Measurements from ENCODE around the gene EDN2.

Gene EDN2

DNA sequence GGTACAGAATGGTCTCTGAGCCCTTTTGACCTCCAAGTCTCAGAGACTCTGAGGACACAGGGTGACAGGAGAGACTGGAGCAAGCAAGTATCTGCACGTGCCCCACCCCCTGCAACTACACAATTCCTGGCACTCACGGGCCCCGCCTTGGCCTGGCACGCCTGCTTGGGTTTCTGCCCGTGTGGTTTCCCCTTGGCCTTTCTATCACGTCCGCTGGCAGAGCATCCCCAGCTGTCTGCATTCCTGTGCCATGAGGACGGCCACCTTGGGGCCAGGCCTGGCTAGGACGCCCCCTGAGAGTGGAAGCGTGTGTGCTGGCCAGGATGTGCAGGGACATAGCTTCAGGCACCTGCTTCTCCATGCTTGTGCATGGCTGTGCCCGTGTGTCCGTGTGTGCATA is 14.3 kb upstream of the EDN2 start:
- DNase-seq (ENCODE audit: low read depth in 2 of 2): no peak

DNA sequence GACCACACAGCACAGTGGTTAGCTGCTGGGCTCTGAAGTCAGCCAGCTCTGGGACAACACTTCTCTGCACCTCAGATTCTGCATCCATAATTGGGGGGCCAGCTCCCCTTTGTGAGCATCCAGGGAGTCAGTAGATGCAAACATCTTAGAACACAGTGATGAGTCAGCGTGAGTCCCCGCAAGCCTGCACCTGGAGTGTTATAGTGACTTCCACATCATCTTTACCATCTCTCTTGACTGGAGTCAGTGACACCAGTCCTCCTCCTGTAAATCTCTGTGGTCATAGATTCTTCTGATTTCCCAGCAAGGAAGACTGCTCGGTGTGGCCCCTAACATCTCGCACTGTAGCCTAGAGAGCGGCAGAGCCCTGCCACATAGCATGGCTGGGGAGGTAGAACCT is 13.9 kb upstream of the EDN2 start:
- DNase-seq (ENCODE audit: low read depth in 2 of 2): no peak

DNA sequence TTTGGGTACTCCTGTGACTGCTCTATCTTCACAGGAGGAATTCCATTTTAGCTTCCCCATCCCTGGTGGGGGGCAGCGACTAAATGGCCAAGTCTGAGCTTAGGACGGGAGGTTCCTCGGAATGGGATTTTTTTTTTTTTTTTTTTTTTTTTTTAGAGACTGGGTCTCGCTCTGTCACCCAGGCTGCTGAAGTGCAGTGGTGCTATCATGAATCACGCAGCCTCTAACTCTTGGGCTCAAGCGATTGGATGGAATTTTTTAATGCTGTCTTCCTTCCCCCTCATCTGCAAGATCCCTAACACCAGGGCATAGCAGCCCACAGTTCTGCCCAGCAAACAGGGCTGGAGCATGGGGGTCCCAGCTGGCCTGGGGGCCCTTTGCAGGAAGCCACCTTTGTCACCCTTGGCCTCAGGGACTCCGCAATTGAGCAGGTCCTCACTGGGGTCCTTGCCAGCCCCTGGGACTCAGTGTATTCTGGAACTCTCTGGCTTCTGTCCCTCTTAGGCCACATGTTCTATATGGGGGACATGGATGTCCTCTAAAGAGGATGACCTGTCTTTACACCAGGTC is 13.1 kb upstream of the EDN2 start:
- DNase-seq (ENCODE audit: low read depth in 2 of 2): no peak

DNA sequence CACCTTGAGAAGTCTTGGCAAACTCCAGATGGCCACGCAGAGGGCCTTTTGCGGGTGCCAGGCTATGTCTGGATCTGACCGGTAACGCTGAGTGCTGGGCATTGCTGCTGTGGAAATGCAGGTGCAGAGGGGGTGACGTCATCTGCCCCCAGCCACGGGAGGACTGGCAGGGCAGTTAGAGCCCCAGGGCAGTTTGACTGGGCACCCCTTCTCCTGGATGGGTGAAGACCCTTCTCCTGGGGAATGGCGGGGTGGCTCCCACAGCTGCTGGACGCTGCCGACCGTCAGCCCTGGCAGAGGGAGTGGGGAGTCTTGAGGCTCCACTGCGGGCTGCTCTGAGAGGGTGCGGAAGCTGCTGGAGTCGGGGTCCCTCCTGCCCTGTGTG is 12.6 kb upstream of the EDN2 start:
- no peak for DNase-seq (ENCODE audit: low read depth in 2 of 2)

DNA sequence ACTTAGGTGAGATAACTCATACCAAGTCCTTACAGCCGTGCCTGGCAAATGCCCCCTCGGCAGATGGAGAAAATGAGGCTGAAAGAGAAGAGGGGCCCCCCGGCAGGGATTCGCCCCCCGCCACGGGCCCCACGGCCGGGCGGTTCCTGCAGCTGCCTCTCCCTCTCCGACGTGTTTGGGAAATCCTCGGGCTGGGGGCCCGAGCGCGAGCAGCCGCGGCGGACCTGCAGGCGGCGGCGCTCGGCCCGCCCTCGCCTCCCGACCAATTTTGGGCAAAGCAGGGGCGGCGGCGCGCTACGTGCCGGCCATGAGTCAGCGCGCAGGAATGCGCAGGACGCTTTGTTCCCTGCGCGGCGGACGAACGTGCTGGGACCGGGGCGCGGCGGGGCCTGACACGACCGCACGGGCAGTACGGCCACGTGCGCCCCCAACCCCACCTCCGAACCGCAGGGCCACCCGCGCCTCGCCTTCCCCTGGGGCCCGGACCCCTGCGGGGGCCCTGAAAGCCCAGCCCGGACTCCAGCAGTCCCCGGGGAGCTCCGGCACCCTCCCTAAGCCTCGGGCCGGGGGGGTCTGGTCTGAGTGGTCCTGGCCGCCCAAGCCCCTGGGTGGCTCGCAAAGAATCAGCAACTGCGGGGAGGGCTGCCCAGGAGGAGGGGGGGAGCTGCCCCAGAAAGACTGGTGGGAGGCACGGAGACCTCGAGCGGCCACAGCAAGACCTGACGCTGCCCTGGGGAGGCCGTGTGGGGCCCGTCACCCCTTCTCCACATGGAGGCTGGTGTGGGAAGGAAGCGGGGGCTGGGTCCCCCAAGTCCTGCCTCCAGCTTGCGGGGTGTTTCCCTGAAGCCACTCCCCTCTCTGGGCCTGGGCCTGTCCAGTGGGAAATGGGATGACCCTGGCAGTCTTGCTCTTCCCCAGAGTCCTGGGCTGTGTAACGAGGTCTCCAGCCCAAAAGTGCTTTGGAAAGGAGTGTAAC is 11.9 kb upstream of the EDN2 start:
- DNase-seq (ENCODE audit: low read depth in 2 of 2): no peak

DNA sequence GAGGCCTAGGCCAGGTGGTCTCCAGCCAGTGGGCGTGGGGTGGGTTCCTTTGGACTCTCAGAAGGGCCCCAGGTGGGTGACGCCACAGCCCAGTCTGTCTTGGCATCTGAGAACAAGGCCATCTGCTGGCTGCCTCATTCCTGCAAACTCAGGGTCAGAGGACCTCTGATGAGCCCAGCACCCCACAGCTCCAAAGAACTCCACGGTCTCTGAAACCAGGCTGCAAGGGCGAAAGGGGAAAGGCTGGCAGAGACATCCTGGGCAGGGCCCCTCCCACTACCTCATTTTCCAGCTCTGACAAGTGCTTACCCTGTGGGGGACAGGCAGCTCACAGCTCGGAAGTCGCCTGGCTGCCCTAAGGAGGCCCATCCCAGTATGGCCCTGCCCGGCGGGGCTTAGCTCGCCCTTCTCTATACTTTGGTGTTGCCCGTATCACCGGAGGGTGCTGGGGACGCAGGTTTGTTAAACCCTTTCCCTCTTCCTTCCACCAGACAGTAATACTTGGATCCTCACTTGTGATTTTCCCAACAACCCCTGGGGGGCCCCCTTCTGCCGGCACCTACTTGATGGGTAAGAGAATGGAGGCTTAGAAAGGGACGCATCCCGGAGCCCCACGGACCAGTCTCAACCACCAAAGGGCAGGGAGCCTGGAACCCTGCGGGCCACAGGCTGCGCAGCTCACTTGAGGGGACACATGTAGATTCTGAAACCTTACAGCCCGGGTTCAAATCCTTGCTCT is 10.9 kb upstream of the EDN2 start:
- DNase-seq (ENCODE audit: low read depth in 2 of 2): no peak

DNA sequence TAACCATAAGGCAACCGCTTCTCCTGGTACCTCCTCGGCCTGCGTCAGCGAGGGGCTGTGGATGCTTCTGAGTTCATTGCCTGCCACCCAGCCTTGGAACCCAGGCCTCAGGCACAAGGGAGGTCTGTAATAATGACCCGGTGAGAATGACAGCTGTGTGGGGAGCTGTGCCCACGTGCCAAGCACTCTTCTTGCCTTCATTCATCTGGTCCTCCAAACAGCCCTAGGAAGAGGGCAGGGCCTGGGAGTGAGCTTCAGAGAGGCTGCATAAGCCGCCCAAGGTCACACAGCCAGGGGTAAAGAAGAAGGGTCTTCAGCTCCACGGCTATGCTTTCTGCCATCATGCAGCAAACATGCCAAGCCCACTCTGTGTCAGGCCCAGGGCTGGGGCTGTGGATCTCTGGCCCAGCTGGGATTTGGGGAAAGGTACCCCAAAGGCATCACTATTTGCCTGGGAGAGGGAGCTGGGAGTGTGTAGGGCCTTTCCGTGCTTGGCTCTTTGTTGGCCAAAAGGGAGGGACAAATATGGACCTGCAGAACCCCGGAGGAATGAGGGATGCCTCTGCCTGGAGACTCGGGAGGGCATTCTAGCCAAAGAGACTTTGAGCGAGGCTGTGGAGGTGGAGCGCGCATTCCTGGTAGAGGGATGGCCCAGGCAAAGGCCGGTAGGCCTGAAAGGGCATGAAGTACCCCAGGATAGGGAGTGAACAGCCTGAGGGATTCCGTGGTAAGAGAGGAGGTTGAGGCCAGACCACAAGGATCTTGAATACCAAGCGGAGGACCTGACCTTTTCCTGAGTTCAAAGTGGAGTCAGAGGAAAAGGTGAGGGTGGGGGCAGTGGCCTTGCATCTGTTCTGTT is 10.1 kb upstream of the EDN2 start:
- no peak for DNase-seq (ENCODE audit: low read depth in 2 of 2)

DNA sequence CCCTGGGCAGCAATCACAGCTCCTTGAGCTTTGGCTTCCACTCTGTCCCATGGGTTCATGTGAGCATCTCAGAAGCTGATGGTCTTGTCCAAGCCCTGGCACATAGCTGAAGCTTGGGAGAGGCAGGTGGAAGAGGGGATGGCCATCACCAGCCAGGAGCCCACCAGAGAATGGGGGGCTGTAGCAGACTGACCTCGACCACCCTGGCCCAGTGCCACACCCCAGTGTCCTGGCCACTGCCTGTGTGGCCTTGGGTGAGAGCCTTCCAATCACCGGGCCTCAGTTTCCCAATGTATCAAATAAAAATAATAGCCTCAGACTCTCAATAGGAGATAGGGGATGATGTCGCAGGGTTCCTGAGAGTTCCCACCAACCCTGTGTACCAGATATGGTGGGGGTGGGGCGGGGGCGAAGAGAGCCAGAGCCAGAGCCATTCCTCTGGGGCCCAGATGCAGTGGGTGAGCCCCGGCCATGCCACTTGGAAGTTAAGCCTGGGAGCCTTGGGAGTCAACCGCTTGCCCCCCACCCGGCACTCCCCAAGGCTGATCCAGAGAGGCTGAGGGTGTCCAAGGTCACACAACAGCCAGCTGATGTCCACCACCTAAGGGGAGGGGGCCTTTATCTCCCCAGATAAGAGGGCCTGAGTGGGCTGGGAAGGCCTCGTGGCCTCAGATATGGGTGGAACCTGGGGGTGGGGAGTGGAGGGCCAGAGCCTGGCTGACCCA is 9.3 kb upstream of the EDN2 start:
- DNase-seq (ENCODE audit: low read depth in 2 of 2): no peak

DNA sequence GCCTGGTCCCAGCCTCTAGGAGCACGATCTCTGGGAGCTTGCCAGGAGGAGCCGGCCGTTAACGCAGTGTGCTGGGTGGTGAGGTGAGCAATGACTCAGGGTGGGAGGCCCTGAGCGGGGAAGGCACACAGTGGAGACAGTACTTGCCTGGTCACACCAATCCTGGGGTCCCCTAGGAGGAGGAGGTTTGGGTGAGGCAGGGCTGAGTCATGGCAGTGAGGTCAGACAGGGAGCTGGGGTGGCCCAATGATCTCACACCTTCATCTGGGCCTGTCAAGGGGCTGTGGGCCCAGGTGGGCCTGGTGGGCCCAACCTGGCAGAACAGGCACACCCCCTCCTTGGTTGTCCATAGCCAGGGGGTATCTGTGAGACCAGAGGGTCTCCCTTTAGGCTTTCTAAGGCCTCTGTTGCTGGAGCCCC is 8.6 kb upstream of the EDN2 start:
- no peak for DNase-seq (ENCODE audit: low read depth in 2 of 2)

DNA sequence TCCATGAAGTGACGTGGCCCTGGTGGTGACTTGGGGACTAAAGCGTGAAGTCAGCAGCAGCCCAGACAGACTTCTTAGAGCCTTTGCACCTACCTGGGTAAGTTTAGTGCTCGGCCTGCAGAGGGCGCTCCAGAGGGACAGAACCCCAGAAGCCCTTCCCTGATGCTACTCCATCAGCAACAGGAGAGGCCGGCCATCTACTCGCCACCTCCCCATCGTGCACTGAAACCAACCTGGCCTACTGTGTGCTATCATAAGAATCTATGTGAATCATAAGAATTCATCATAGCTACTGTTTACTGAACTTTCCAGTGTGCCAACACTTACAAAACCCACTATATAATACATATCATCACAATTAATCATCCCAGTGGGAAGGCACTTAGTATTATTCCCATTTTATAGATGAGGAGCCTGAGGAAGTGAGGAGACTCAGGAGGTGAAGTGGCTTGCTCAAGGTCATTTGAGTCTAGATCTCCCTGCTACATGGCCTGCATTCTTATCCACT is 7.9 kb upstream of the EDN2 start:
- no peak for DNase-seq (ENCODE audit: low read depth in 2 of 2)

DNA sequence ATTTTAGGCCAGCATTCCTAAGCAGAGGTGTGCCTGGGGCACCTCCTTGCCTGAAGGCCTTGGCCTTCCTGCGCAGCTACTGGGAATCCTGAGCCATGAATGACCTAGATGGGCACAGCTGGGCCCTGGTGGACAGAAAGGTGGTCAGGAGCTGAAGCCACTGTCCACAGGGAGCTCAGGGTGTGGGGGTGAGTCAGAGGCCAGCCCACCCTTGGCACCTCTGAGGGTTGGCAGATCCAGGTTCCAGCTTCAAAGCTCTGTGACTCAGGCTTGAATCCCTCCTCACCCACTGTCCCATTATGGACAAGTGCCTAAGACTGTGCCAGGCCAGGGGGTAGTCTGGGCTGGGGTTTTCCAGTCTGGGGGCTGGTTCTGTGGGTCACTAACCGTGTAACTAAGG is 6.4 kb upstream of the EDN2 start:
- DNase-seq (ENCODE audit: low read depth in 2 of 2): no peak

DNA sequence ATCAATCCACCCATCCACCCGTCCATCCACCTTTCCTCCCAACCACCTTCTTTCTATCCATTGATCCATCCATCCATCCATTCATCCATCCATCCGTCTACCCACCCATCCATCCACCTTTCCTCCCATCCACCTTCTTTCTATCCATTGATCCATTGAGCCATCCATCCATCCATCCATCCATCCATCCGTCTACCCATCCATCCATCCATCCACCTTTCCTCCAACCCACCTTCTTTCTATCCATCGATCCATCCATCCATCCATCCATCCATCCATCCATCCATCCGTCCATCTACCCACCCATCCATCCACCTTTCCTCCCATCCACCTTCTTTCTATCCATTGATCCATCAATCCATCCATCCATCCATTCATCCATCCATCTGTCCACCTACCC is 5.1 kb upstream of the EDN2 start:
- DNase-seq (ENCODE audit: low read depth in 2 of 2): no peak

DNA sequence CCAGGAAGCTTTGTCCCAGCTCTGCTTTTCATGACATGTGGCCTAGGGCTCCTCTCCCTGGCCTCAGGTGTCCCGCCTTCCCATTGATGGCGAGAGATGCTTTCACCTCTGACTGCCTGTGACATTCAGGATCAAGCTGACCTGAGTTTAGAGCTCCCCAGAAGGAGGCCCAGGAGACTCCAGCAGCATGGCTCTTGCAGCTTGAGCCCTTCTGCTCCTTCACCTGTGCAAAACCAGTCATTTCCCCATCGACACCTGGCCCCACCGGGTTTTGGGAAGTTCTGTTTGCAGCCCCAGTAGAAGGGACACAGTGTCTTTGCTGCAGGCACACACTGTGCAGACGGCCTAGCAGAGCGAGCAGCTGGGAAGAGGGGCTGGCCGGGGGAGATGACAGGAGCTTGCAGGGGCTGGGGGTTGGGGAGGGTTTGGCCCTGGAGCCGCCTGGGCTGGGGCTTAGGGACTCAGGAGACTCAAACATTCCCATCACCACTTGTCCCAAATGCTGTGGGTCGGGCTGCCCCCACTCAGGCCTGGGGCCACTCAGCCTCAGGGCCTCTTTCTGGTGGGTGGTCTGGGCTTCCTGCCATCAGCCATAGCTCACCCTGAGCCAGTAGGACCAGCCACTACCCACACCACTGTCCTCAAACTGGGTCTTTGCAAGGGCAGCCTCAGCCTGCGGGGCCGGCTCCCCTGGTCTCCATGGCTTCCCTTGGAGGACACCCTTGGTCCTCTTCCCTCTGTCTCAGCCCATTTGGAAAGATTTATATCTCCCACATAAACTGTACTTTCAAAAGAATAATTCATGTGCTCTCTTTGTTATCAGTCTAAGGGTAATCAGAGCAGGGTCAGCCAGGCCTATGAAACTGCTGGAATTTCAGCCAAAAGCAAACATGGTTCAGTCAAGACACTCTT is 3.8 kb upstream of the EDN2 start:
- DNase-seq (ENCODE audit: low read depth in 2 of 2): no peak

DNA sequence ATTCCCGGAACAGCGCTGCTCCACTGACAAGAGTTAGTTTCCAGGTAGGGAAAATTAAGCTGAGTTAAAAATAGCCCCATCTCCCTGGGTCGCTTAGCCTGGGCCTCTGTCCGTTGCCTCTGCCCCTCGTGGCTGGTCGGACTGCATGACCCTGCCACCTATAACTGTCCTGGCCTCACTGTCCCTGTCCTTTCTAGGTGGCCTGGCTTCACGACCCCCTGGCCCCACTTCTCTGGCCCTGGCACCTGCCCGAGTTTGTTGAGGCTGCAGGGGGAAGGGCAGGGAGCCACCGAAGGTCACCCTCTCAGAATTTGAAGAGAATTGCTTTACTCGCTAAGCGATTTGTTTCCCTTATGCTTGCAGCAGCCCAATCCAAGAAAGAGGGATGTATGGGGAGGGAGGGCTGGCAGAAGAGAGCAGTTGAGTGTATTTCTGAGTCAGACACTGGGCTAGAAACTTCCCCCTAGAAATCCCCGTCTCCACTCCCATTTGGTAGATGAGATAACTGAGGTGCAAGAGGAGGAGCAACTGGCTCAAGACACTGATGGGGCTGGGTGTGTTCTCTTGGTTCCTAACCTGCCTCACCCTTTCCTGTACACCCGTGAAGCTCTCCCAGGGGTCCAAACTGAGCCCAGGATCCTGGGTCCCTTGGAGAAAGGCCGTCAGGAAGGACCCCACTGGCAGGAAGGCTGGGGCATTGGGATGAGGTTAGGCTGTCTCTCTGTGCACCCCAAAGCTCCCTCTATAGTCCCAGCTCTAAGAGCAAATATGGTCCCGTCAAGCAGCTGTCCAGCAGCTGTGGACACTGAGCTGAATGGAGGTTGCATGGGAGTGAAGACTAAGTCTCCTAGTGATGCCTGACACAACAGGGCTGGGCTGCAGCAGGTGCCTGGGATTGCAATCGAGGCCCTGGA is 2.9 kb upstream of the EDN2 start:
- DNase-seq (ENCODE audit: low read depth in 2 of 2): no peak

DNA sequence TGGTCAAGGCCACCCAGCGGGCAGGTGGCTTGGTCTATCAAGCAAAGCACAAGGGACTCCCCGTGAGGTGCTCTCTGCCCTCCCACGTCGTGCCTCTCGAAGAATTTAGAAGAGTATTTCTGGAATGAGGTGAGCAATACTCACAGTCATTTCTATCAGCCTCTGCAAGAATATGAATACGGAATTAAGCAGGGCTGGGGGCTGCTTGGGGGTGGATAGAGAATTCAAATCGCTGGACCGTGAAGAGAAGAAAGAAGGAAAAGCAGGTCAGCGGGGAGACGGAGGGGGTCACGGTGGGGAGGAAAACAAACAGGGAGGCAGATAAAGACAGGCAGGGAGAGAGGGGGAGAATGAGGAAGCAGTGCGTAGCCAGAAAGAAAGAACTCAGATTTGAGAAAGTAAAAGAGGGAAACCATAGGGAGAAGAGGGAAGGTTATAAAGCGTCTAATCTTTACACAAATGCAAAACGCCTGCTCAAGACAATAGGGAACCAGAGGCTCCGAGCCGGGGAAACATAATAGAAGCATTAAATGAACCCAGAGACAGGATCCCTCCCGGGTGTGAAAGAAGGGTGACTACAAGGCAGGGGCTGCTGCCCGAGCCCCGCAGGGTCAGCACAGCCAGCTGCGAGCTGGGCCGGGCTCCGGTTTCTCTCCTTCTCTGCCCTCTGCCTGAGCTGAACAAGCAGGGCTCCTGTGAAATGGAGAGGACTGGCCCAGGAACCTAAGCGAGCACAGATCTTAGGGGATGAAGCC is 2.1 kb upstream of the EDN2 start:
- no peak for DNase-seq (ENCODE audit: low read depth in 2 of 2)

DNA sequence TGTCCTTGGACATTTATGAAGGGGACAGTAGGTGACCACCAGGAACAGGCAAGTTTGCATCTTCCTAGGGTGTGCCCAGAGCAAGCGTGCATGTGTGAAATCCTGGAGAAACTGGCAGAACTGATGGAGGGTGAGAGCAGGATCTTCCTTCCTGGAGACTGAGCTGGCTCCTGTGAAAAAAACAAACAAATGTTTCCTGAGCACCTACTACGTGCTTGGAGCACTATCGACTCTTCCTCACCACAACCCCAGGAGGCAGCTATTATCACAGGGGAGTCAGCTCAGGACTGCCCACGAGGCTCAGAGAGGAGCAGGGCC is 1.5 kb upstream of the EDN2 start:
- no peak for DNase-seq (ENCODE audit: low read depth in 2 of 2)

DNA sequence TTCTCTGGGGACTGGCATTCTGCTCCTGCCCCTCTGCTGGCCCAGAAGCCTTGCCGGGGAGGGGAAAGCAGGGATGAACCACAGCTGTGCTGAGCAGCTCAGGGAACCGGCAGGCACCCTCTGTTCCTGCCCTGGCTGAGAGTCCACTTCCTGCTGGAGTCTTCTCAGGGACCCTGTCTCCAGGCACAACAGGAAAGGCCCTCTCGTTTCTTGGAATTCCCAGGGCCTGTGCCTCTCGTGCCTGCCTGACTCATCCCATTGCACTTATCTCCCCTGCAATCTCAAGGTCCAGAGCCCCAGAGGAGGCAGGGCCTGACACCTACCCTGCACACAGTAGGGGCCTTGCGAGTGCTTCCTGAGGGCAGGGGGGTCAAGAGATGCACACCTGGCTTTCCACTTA is 1.1 kb upstream of the EDN2 start:
- DNase-seq (ENCODE audit: low read depth in 2 of 2): no peak

DNA sequence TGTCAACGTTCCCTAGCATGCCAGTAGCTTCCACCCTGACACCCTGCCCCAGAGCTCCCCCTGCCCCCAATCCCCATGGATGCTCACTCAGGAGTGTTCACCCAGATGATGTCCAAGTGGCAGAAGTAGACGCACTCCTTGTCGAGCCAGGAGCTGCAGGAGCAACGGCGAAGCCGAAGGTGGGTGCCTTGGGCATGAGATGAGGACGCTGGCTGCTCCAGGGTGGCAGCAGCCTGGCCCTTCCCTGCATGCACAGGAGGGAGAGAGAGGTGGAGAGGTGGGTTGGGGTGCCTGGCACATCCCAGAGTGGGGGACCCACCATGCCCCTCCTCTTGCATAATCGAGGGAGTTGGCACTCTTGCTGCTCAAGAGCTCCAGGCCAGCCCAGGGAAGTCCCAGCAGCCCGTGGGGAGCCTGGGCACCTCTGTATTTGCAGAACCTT is 502 bp downstream of the EDN2 start:
- no peak for DNase-seq (ENCODE audit: low read depth in 2 of 2)
